K562 (cell line): Measurements from ENCODE around the gene ZNF74. TPM values are rescaled to one million over a fixed set of nuclear protein-coding genes. Genes with fewer than 3 reads are reported as not detected.

Experiments
- ATAC-seq: fragments of 200-7000 bp; cut with Tn5 transposase; 3 replicates; pipeline ENCODE4 v1.9.1; 2020; ENCODE audit warnings: moderate library complexity
- BruUV-seq: library from RNA; stranded (reverse); fragments of 400-500 nt; replicated peaks from 2 replicates; lab custom pipeline; 2021; lab: Mats Ljungman, UMichigan
- CTCF ChIA-PET: fragments of 300-600 bp; formaldehyde crosslinking; extraction: SDS; loops from one replicate; lab custom pipeline; 2021; ENCODE audit warnings: low intra/inter-chr PET ratio; lab: Yijun Ruan, JAX
- POLR2A ChIA-PET: fragments of 300-600, 350-650 bp; sonication (Branson Sonifier 250); formaldehyde crosslinking; extraction: SDS; loops from one replicate; lab custom pipeline; 2021; ENCODE audit warnings: antibody characterized with exemption, inconsistent platforms; lab: Yijun Ruan, JAX
- DNase-seq, 4 experiments: peaks; one replicate each; pipeline versions ENCODE4 v3.0.0 to v3.0.0-alpha.2; 2011 to 2018; ENCODE audit warnings: low spot score in 3 of 4, mixed read lengths in 3 of 4; ENCODE audit errors: extremely low read depth in 1 of 4
- FAIRE-seq: peaks from 2 replicates; lab custom pipeline; 2011; peaks lifted over from hg19 to GRCh38; lab: Jason Lieb, UNC
- H2AFZ ChIP-seq: 2 replicates; pipeline ENCODE4 v1.6.0; 2011; ENCODE audit warnings: low read depth, low read length, control low read depth, inconsistent platforms
- H3K27ac ChIP-seq: fragments of 200-600 bp; 3 replicates; pipeline ENCODE4 v1.8.0; 2011; ENCODE audit warnings: low read depth, mild to moderate bottlenecking, control low read depth, inconsistent platforms, low read length, moderate library complexity, mixed read lengths; ENCODE audit errors: extremely low read depth
- H3K27me3 ChIP-seq, 2 experiments: fragments of 300-600 bp in 1 of 2; 2 replicates in 1 of 2; 3 replicates in 1 of 2; pipeline versions ENCODE4 v1.6.0 to v1.8.0; 2011; ENCODE audit warnings: inconsistent platforms in 2 of 2, low read length in 2 of 2, mild to moderate bottlenecking in 1 of 2, mixed read lengths in 1 of 2, moderate library complexity in 1 of 2; ENCODE audit not compliant: control insufficient read depth in 2 of 2, insufficient read depth in 2 of 2
- H3K36me3 ChIP-seq: fragments of 300-600 bp; 3 replicates; pipeline ENCODE4 v1.8.0; 2011; ENCODE audit warnings: mild to moderate bottlenecking, low read length, inconsistent platforms; ENCODE audit not compliant: control insufficient read depth, insufficient read depth
- H3K4me1 ChIP-seq, 2 experiments: fragments of 200-600 bp in 1 of 2; replicated peaks in 1 of 2; 2 replicates in 1 of 2; 3 replicates in 1 of 2; pipeline versions ENCODE4 v1.5.1 to v1.8.0; 2011; ENCODE audit warnings: inconsistent platforms in 2 of 2, low read length in 2 of 2, mild to moderate bottlenecking in 1 of 2, mixed read lengths in 1 of 2, moderate library complexity in 1 of 2; ENCODE audit not compliant: control insufficient read depth in 2 of 2, insufficient read depth in 2 of 2
- H3K4me2 ChIP-seq: 2 replicates; pipeline ENCODE4 v1.6.1; 2011; ENCODE audit warnings: low read length, control low read depth, inconsistent platforms, mixed read lengths; ENCODE audit not compliant: insufficient read depth
- H3K4me3 ChIP-seq: fragments of 200-600 bp; sonication (generic), shearing (Covaris generic); 2 replicates; pipeline ENCODE4 v1.5.1; 2016; ENCODE audit warnings: control low read depth, inconsistent platforms
- H3K79me2 ChIP-seq: fragments of 200-600 bp; 3 replicates; pipeline ENCODE4 v1.8.0; 2011; ENCODE audit warnings: low read length, inconsistent platforms; ENCODE audit not compliant: control insufficient read depth, insufficient read depth
- H3K9ac ChIP-seq, 2 experiments: 2 replicates each; pipeline versions ENCODE4 v1.6.0 to v1.6.1; 2011; ENCODE audit warnings: low read depth in 2 of 2, low read length in 2 of 2, control low read depth in 1 of 2, inconsistent platforms in 1 of 2, mild to moderate bottlenecking in 1 of 2, mixed read lengths in 1 of 2; ENCODE audit not compliant: insufficient read depth in 1 of 2
- H3K9me1 ChIP-seq: one replicate; pipeline ENCODE4 v1.6.0; 2011; ENCODE audit warnings: inconsistent platforms, mild to moderate bottlenecking, low read length, moderate library complexity; ENCODE audit not compliant: control insufficient read depth, insufficient read depth
- H3K9me3 ChIP-seq: replicated peaks from 2 replicates; pipeline ENCODE4 v1.5.1; 2011; ENCODE audit warnings: low read depth, low read length, inconsistent platforms; ENCODE audit not compliant: control insufficient read depth, insufficient read depth
- H4K20me1 ChIP-seq: replicated peaks from 2 replicates; pipeline ENCODE4 v1.6.1; 2011; ENCODE audit warnings: low read length, inconsistent platforms, mixed read lengths; ENCODE audit not compliant: control insufficient read depth, insufficient read depth
- CBX2 ChIP-seq: fragments of 200-600 bp; sonication (generic); IDR thresholded peaks from one replicate; pipeline ENCODE4 v1.6.1; 2012; ENCODE audit warnings: mild to moderate bottlenecking, low read length, inconsistent platforms; ENCODE audit not compliant: insufficient read depth, poor library complexity, severe bottlenecking
- DACH1 ChIP-seq: fragments of 450-650 bp; IDR thresholded peaks from 2 replicates; pipeline ENCODE4 v1.6.1; 2018; ENCODE audit not compliant: partially characterized antibody
- GTF2F1 ChIP-seq: IDR thresholded peaks from 2 replicates; pipeline ENCODE4 v1.6.1; 2011; ENCODE audit warnings: low read depth, low read length, improper control_type of control experiment
- HEY1 ChIP-seq: fragments of 250-450 bp; sonication (Bioruptor Pico); IDR thresholded peaks from 2 replicates; pipeline ENCODE4 v1.5.0; 2020; ENCODE audit warnings: mild to moderate bottlenecking, moderate library complexity, borderline replicate concordance
- TEAD2 ChIP-seq: fragments of 450-650 bp; IDR thresholded peaks from 2 replicates; pipeline ENCODE4 v1.6.1; 2016; ENCODE audit warnings: missing genetic modification characterization, control low read depth, missing compliant biosample characterization
- XRCC5 ChIP-seq: fragments of 200-400 bp; formaldehyde crosslinking; IDR thresholded peaks from 2 replicates; pipeline ENCODE4 v1.6.1; 2017; ENCODE audit warnings: low read depth, mild to moderate bottlenecking, low read length
- in situ Hi-C: fragments of 300-500 bp; cut with MboI; formaldehyde crosslinking; loops from 4 replicates; pipeline ENCODE4 v1.15.0; 2018; ENCODE audit warnings: inconsistent platforms, mixed read lengths
- intact Hi-C: fragments of 100-400 bp; cut with micrococcal nuclease; formaldehyde crosslinking; loops from 2 replicates; pipeline ENCODE4 v1.14.2; 2022
- polyA plus RNA-seq, 8 experiments: library from polyadenylated mRNA; depleted of rRNA in 4 of 8; stranded (reverse) in 5 of 8; unstranded in 3 of 8; fragments of >200 nt; fragmentation: Nextera tagmentation in 2 of 8; fragmentation: Illumina TruSeq in 1 of 8; extraction: Ambion mirVana in 2 of 8; extraction: Trizol in 1 of 8; gene quantifications; 2 replicates each; pipeline versions ENCODE4 v1.2.1 to v1.2.3, GENCODE V29; 2011 to 2014; ENCODE audit warnings: inconsistent platforms in 1 of 8, missing spikeins in 1 of 8
- total RNA-seq, 7 experiments: library from RNA; depleted of rRNA in 6 of 7; stranded (reverse); fragments of >200 nt in 6 of 7; fragmentation: Illumina TruSeq in 2 of 7; extraction: Trizol in 2 of 7; gene quantifications; 2 replicates each; pipeline versions ENCODE4 v1.2.1 to v1.2.3, GENCODE V29; 2011 to 2021; ENCODE audit warnings: low replicate concordance in 1 of 7
- TF ChIP-seq, protein P1 (sequence below), 2 experiments: fragments of 150-350 bp in 1 of 2; IDR thresholded peaks; 2 replicates each; pipeline ENCODE4 v1.6.1; 2012 to 2016; ENCODE audit warnings: low read depth in 2 of 2, low read length in 2 of 2, mild to moderate bottlenecking in 1 of 2, moderate library complexity in 1 of 2
- TF ChIP-seq, protein P2 (sequence below): fragments of 450-650 bp; IDR thresholded peaks from 2 replicates; pipeline ENCODE4 v1.6.1; 2016; ENCODE audit warnings: low read depth, mild to moderate bottlenecking, moderate library complexity
- TF ChIP-seq, protein P3 (sequence below): fragments of 250-450 bp; sonication (Bioruptor Pico); IDR thresholded peaks from 2 replicates; pipeline ENCODE4 v1.6.1; 2021; ENCODE audit warnings: mild to moderate bottlenecking
- TF ChIP-seq, protein P4 (sequence below): sonication (generic); formaldehyde crosslinking; IDR thresholded peaks from 2 replicates; pipeline ENCODE4 v1.8.0; 2022; ENCODE audit warnings: mild to moderate bottlenecking, missing genetic modification reagents, borderline replicate concordance

The ZNF74 gene
- total and polyA plus RNA-seq, 9 of the 15 experiments (the other 6 are each of a cell fraction or from before 2014, with no cell fraction given), result 2.4 to 53.5 (median 31.5) TPM

DNA sequence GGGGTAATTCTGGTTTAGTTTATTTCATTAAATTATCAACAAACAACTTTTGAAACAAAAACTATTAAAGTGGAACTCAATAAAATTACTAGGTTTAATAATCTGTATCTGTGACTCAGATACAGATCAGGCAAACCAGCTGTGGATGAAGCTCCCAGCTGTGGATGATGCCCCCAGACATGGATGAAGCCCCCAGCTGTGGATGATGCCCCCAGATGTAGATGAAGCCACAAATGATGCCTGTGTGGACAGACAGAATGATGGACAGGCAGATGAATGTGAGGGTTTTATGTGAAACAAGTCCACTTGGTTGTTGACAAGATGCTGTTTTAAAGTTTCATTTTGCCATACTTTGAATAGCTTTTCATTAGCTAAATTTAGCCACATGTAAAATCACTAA is 5.8 kb upstream of the ZNF74 start:
- CTCF ChIA-PET, result interaction anchor here (0.5 kb wide), 1 partner anchor 1544 kb away, joined by 4 read pairs; no protein-coding TSS in a partner anchor
- POLR2A ChIA-PET, result interaction anchor here (0.6 to 1.9 kb wide), 6 partner anchors 8 to 80 kb away, joined by 3 to 9 read pairs (median 4); no protein-coding TSS in a partner anchor
- no TSS peak for BruUV-seq

More for the DNA sequence above, 5.8 kb upstream of the ZNF74 start:
- peak in 3 of 4 experiments; percentile 17 to 23 (median 17) for DNase-seq
- intact Hi-C loops, result no loop called here
- Histone ChIP-seq H3K9me1 (no peaks in the 10 kb centered on the region), H4K20me1 (no peaks in the 10 kb centered on the region), H3K27me3 (peaks cover 35 to 50% of the 10 kb centered on the region in 2 experiments), H3K9ac (no peak overlapping the region), H3K4me1 (peaks cover 2 to 8% of the 10 kb centered on the region in 2 experiments; a peak in 3 of 5 replicates), H3K27ac (no peak overlapping the region), H3K36me3 (no peaks in the 10 kb centered on the region), H3K9me3 (peaks cover 10% of the 10 kb centered on the region), H3K4me2 (no peak overlapping the region), H3K79me2 (no peaks in the 10 kb centered on the region), H2AFZ (no peak overlapping the region), H3K4me3 (no peak overlapping the region)
- no peak for ATAC-seq
- TF ChIP-seq TEAD2 (tag), result no peak
- TF ChIP-seq, protein P1, sequence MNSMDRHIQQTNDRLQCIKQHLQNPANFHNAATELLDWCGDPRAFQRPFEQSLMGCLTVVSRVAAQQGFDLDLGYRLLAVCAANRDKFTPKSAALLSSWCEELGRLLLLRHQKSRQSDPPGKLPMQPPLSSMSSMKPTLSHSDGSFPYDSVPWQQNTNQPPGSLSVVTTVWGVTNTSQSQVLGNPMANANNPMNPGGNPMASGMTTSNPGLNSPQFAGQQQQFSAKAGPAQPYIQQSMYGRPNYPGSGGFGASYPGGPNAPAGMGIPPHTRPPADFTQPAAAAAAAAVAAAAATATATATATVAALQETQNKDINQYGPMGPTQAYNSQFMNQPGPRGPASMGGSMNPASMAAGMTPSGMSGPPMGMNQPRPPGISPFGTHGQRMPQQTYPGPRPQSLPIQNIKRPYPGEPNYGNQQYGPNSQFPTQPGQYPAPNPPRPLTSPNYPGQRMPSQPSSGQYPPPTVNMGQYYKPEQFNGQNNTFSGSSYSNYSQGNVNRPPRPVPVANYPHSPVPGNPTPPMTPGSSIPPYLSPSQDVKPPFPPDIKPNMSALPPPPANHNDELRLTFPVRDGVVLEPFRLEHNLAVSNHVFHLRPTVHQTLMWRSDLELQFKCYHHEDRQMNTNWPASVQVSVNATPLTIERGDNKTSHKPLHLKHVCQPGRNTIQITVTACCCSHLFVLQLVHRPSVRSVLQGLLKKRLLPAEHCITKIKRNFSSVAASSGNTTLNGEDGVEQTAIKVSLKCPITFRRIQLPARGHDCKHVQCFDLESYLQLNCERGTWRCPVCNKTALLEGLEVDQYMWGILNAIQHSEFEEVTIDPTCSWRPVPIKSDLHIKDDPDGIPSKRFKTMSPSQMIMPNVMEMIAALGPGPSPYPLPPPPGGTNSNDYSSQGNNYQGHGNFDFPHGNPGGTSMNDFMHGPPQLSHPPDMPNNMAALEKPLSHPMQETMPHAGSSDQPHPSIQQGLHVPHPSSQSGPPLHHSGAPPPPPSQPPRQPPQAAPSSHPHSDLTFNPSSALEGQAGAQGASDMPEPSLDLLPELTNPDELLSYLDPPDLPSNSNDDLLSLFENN (IDR thresholded peaks at IDR 0.05; ENCODE audit: low read depth in 2 of 2, low read length in 2 of 2), result no peak
- TF ChIP-seq XRCC5, result no peak
- TF ChIP-seq, protein P2, sequence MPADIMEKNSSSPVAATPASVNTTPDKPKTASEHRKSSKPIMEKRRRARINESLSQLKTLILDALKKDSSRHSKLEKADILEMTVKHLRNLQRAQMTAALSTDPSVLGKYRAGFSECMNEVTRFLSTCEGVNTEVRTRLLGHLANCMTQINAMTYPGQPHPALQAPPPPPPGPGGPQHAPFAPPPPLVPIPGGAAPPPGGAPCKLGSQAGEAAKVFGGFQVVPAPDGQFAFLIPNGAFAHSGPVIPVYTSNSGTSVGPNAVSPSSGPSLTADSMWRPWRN, result no peak
- no peak for TF ChIP-seq GTF2F1
- TF ChIP-seq, protein P3, sequence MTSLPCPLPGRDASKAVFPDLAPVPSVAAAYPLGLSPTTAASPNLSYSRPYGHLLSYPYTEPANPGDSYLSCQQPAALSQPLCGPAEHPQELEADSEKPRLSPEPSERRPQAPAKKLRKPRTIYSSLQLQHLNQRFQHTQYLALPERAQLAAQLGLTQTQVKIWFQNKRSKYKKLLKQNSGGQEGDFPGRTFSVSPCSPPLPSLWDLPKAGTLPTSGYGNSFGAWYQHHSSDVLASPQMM, result no peak
- TF ChIP-seq, protein P4, sequence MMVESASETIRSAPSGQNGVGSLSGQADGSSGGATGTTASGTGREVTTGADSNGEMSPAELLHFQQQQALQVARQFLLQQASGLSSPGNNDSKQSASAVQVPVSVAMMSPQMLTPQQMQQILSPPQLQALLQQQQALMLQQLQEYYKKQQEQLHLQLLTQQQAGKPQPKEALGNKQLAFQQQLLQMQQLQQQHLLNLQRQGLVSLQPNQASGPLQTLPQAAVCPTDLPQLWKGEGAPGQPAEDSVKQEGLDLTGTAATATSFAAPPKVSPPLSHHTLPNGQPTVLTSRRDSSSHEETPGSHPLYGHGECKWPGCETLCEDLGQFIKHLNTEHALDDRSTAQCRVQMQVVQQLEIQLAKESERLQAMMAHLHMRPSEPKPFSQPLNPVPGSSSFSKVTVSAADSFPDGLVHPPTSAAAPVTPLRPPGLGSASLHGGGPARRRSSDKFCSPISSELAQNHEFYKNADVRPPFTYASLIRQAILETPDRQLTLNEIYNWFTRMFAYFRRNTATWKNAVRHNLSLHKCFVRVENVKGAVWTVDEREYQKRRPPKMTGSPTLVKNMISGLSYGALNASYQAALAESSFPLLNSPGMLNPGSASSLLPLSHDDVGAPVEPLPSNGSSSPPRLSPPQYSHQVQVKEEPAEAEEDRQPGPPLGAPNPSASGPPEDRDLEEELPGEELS (CRISPR knock-in tag), result no peak
- TF ChIP-seq DACH1, result no peak
- TF ChIP-seq HEY1 (CRISPR knock-in tag), result peak; percentile 51; the same call in 1 of the 2 replicates
- TF ChIP-seq CBX2, result peak; percentile 36
- no peak for FAIRE-seq
- in situ Hi-C loops, result no loop called here
